ENCODE data around the gene HTR3D.
"Not testable (repeated sequence)": the region's sequence is repeated elsewhere in the genome, so short reads cannot be mapped to it uniquely, and the experiment has no call there.

The HTR3D gene

GRCh38 chr3:184067573-184068055 lies 36.1 kb downstream of the HTR3D start:
- no peak for DNase-seq (ENCODE audit: low read depth in 2 of 2)

DNA sequence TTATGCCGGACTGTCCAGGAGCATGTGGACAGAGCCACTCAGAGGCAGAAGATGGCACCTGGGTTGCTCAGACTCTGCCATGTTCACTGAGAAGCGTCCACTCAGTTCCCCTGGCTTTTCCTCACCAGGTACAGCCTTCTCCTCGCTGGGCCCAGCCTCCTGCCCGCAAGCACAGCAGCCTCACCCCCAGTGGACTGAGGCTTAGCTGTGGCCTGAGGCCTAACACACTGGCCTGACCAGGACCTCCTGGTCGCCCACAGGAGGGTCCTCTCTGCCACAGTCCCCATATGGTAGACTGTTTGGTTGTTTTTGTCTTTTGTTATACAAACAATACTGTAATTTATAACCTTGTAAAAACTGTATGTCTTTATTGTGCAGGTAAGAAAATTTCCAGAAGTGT lies 36.8 kb downstream of the HTR3D start:
- DNase-seq (ENCODE audit: low read depth in 2 of 2) = no peak

DNA sequence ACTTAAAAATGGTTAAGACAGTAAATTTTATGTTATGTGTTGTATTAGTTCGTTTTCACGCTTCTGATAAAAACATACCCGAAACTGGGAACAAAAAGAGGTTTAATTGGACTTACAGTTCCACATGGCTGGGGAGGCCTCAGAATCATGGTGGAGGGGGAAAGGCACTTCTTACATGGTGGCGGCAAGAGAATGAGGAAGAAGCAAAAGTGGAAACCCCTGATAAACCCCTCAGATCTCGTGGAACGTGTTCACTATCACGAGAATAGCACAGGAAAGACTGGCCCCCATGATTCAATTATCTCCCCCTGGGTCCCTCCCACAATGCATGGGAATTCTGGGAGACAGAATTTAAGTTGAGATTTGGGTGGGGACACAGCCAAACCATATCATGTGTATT lies 39.6 kb downstream of the HTR3D start:
- not testable (repeated sequence) for DNase-seq (ENCODE audit: low read depth in 2 of 2)

DNA sequence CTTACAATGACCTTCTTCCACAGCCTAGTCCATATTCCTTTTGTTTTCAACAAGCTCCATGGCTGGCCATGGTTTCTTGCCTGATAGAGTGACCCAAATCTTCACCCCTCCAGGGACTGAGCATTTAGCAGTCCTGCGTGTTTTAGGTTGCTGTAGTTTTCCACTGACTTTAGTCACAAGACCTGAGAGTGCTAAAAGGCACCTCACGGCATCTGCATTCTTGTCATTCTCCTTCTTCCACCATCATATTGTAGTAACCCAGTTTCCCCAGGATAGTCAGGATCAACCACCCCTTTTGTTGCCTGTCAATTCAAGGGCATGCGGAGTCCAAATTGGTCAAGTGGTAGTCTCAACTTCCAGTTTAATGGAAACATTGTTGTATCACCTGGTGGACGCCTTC lies 42.1 kb downstream of the HTR3D start:
- no peak for DNase-seq (ENCODE audit: low read depth in 2 of 2)

- DNase-seq (ENCODE audit: low read depth in 2 of 2) = no peak
These were observed 44.4 kb downstream of the HTR3D start for GRCh38 chr3:184075901-184076300.

DNA sequence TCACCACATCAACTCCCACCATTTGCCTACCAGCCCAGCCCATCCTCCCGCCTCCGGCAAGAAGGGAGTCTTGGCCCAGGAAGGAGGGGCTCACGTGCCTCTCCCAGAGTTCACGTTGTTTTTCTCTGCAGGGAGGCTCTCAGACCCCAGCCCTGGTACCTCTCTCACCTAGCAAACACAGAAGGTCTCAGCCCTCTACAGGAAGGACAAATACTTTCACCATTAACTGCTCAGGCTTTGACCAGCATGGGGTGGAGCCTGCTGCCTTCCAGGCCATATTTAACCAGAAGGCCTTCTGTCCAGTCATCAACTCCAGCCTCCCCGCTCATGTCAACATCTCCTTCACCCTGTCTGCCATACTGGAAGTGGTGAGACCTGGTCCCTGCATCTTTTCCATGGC lies 46.3 kb downstream of the HTR3D start:
- DNase-seq (ENCODE audit: low read depth in 2 of 2) = no peak

DNA sequence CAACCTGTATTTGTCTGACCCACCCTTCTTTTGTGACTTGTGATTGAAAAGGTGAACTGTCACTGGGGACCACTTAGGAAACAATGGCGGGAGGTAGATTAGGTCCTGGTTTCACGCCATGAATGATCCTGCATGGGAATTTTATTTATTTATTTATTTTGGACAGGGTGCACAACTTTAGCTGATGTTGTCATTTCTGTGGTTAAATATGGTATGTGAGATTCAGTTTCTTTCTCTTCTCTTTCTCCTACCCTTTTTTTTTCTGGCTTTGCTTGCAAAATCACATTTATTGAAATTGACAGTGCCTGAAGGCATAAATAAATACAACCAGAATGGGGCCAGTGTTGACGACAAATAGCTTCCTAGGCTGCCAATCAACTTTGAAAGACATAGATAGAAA lies 47.3 kb downstream of the HTR3D start:
- no peak for DNase-seq (ENCODE audit: low read depth in 2 of 2)

- no peak for DNase-seq (ENCODE audit: low read depth in 2 of 2)
These were observed 49.7 kb downstream of the HTR3D start for GRCh38 chr3:184081116-184081830.

DNA sequence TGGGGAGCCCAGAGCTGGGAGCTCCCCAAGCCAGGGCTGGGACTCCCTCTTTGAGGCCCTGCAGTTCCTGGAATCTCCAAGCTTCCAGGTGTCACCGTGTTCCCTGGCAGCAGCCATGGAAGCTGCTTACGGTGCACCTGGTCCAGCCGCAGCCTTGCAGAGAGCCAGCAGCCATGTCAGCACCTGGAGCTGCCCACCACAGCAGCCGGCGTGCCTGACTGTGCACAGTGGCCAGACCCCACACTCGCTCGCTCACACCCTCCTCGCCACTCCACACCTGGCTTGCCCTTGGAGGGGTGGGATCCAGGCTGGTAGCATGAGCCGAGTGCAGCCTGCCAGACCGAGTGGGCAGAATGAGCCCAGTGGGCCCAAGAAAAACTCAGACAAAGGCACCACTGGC lies 50.5 kb downstream of the HTR3D start:
- no peak for DNase-seq (ENCODE audit: low read depth in 2 of 2)

- DNase-seq (ENCODE audit: low read depth in 2 of 2) = no peak
These were observed 50.9 kb downstream of the HTR3D start for GRCh38 chr3:184082465-184082864.

DNA sequence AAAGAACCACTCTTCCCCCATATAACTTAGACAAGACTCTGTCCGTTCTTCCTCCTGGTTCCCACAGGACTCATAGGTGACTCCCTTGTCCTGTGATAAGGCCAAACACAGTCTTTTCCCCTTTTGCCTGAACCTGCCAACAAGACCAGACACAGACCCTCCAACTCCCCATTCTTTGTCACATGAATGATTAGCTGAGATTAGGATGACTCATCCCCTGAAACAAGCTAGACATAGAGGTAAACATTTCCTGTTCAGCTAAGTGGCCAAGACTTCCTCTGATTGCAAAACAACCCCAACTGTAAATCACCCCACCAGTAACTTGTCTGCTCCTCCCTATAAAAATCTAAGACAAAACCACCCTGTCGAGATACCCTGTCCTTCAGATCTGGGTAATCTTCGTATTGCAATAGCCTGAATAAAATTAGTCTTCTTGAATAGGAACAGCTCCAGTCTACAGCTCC lies 53.9 kb downstream of the HTR3D start:
- no peak for DNase-seq (ENCODE audit: low read depth in 2 of 2)
